RWPE1 (cell line): ENCODE measurements around the gene NHLRC1.
A peak's percentile ranks its signal among the peaks of the same experiment; 100 is the strongest.

Experiments
- CTCF ChIA-PET: fragments of 350-600 bp; sonication (Branson Sonifier 250); formaldehyde crosslinking; extraction: SDS; loops from one replicate; lab custom pipeline; 2021; lab: Yijun Ruan, JAX
- POLR2A ChIA-PET: fragments of 400-600 bp; formaldehyde crosslinking; extraction: SDS; loops from one replicate; lab custom pipeline; 2020; ENCODE audit warnings: antibody characterized with exemption; ENCODE audit not compliant: low non-redundant PET; lab: Yijun Ruan, JAX
- DNase-seq: peaks from one replicate; pipeline ENCODE4 v3.0.0; 2012; ENCODE audit warnings: low spot score
- H3K27ac ChIP-seq: fragments of 450-650 bp; 2 replicates; pipeline ENCODE4 v1.5.1; 2017
- TF ChIP-seq, protein P1 (sequence below): fragments of 450-650 bp; conservative IDR thresholded peaks from 2 replicates; pipeline ENCODE4 v1.5.1; 2017; ENCODE audit warnings: low read depth, mild to moderate bottlenecking

The NHLRC1 gene

DNA sequence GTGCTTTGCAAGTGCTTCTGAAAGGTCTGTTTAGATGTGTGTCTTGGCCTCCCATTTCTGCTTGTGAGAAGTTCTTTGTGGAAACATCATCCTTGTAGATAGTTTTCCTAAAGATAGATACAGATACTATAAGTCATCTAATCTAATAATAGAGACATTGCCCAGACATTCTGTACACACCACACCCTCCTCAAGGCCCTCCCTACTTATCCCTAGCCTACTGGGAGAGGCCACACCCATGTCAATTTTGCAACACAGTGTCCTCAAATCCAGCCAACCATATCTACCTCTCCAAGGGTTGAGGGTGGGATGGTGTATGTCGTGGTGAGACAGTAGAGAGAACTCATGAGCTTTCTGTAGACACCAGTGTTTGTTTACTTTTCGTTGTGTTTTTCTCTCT, 39.0 kb upstream of the NHLRC1 start:
- TF ChIP-seq, protein P1, sequence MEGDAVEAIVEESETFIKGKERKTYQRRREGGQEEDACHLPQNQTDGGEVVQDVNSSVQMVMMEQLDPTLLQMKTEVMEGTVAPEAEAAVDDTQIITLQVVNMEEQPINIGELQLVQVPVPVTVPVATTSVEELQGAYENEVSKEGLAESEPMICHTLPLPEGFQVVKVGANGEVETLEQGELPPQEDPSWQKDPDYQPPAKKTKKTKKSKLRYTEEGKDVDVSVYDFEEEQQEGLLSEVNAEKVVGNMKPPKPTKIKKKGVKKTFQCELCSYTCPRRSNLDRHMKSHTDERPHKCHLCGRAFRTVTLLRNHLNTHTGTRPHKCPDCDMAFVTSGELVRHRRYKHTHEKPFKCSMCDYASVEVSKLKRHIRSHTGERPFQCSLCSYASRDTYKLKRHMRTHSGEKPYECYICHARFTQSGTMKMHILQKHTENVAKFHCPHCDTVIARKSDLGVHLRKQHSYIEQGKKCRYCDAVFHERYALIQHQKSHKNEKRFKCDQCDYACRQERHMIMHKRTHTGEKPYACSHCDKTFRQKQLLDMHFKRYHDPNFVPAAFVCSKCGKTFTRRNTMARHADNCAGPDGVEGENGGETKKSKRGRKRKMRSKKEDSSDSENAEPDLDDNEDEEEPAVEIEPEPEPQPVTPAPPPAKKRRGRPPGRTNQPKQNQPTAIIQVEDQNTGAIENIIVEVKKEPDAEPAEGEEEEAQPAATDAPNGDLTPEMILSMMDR = no peak
- no peak overlapping the region for H3K27ac ChIP-seq
- ChIA-PET POLR2A (no interaction called here), CTCF (no interaction called here)
- no peak for DNase-seq

DNA sequence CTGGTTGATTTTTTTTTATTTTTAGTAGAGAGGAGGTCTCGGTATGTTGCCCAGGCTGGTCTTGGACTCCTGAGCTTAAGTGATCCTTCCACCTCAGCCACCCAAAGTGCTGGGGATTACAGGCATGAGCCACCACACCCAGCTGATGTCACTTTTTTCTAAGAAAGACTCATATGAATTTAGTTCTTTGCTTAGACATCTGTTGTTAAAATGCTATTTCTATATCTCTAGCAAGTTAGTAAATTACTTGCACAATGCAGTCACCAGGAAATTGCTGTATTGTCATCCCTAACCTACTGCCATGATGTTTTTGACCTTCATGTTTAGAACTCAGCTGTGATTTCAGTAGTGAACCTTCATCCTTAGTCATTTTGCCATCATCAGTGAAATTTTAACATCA, 38.4 kb upstream of the NHLRC1 start:
- ChIA-PET CTCF (no interaction called here), POLR2A (no interaction called here)
- TF ChIP-seq, protein P1 = no peak
- no peak for DNase-seq
- no peak overlapping the region for H3K27ac ChIP-seq

DNA sequence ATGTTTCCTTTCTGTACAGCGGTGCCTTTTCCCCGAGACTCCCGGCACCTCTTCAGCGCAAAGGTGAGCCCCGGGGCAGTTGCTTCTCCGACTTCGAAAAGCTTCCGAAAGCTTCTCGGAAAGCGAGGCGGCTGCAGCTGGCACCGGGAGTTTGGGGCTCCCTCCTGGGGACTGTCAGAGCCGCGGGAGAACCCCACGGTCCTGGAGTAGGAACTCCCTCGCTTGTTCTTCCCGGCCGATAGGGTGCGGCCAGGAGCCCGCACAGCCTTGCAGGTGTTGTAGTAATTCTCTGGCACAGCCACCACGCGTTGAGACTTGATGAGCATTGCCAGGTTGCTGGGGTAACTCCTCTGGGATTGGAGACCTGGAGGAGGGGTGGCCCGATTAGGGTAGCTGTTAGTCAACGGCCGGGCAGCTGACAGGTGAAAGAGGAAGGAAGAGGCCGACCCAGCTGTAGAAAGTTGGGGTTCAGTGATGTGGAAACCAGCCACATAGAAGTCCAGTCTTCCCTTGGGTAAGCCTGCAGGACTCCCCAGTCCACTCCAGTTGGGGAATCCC, 33.5 kb upstream of the NHLRC1 start:
- ChIA-PET CTCF (no interaction called here), POLR2A (interaction anchor here (0.5 kb wide), 1 partner anchor 32 kb away, joined by 3 read pairs; no protein-coding TSS in a partner anchor)
- TF ChIP-seq, protein P1 = peak; percentile 55
- peak overlapping the region; percentile 90 for H3K27ac ChIP-seq
- peak; percentile 85 for DNase-seq

DNA sequence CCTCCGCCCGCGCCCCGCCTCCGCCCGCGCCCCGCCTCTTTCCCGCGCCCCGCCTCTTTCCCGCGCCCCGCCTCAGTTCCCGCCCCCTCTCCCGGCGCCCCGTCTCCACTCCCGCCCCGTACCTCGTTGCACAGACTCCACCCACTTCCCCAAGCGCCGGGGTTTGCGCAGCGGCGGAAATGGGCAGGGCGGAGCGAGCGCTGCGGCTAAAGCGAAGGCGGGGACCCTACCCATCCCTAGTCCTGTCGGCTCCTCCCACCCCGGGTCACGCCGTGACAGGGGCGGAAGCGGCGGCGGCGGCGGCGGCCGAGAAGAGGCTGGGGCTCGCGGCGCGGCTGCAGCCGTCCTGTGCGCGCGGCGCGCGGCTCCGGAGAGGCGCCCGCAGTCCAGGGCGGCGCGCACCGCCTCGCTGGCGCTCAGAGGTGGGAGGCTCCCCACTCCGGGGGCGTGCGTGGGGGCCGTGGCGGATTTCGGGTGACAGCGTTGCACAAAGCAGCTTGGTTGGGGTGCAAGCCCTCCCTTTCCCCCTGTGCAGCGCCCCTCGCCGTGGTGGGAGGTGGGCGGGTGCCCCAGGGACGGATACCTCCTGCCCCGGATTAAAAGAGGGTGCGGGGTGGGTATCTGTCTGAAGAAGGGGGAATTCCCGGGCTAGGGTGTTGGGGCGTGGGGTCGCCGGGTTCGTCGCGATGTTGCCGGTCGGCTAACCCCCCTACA, 32.8 kb upstream of the NHLRC1 start, which contains the start of gene KDM1B:
Gene KDM1B (plus strand): TSS at position 273 of the 714 bp plus-strand sequence. CDS start 4,474 bp downstream, outside the sequence.
- CTCF ChIA-PET = no interaction called here
- POLR2A ChIA-PET = interaction anchor here (0.6 kb wide), 1 partner anchor 63 kb away, joined by 6 read pairs; no protein-coding TSS in a partner anchor
- TF ChIP-seq, protein P1 = no peak
- peak; percentile 99 for DNase-seq
- peak within 1 kb of the TSS; percentile 90 for H3K27ac ChIP-seq

DNA sequence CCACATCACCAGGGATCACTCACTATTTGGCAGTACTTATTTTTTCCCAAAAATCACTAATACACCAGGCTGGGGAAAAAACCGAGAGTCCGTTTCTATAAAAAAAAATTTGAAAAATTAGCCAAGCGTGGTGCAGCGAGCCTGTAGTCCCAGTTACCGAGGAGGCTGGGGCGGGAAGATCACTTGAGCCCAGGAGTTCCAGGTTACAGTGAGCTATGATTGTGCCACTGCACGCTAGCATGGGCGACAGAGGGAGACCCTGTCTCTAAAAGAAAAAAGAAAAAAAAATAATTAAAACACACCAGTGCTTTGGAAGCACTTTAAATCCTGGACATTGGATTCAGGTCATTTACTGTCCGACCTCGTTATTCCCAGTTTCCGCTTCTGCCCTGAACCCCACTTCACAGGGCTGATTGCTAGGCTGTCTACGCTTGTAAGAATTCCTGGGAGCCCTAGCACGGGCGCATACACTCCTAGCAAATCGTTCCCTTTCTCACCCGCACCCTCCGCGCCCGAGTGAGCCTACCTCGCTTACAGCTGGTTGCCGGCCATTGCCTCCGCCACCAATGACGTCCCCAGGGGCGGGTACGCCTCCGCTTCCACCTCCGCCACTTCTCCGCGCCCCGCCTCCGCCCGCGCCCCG, 32.2 kb upstream of the NHLRC1 start, which contains the start of gene TPMT:
Gene TPMT (minus strand): TSS at position 571 of the 643 bp plus-strand sequence. CDS start 5,950 bp downstream, outside the sequence.
- peak within 1 kb of the TSS; percentile 90 for H3K27ac ChIP-seq
- ChIA-PET POLR2A (interaction anchor here (0.6 kb wide), 1 partner anchor 63 kb away, joined by 6 read pairs; no protein-coding TSS in a partner anchor), CTCF (no interaction called here)
- DNase-seq = no peak
- TF ChIP-seq, protein P1 = no peak

DNA sequence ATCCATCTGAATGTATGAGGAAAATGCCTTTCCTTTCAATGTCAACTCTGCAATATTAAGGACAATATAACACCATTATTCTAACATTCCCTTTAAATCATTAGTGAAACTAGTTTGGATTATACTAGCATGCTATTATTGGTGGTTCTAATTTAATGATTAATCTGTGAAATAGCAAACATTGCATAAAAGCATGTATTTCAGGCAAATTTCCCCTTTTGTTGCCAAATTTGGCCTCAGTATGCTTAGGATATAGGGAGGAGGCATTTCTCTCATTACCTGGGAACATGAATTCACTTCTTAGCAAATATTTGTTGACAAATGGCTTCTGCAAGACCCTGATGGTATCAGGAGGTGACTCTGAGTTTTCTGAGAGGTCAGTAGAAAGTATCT, 30.8 kb upstream of the NHLRC1 start:
- no peak overlapping the region for H3K27ac ChIP-seq
- TF ChIP-seq, protein P1 = no peak
- CTCF ChIA-PET = interaction anchor here (0.6 kb wide), 1 partner anchor 334 kb away, joined by 3 read pairs; no protein-coding TSS in a partner anchor
- no peak for DNase-seq
- POLR2A ChIA-PET = no interaction called here
